COLO668 (cell line): ENCODE data around the gene PRAC1.

Source experiments
- DNase-seq: peaks from one replicate; lab custom pipeline; 2025; ENCODE audit not compliant: unreplicated experiment; lab: John Stamatoyannopoulos, UW

The PRAC1 gene

DNA sequence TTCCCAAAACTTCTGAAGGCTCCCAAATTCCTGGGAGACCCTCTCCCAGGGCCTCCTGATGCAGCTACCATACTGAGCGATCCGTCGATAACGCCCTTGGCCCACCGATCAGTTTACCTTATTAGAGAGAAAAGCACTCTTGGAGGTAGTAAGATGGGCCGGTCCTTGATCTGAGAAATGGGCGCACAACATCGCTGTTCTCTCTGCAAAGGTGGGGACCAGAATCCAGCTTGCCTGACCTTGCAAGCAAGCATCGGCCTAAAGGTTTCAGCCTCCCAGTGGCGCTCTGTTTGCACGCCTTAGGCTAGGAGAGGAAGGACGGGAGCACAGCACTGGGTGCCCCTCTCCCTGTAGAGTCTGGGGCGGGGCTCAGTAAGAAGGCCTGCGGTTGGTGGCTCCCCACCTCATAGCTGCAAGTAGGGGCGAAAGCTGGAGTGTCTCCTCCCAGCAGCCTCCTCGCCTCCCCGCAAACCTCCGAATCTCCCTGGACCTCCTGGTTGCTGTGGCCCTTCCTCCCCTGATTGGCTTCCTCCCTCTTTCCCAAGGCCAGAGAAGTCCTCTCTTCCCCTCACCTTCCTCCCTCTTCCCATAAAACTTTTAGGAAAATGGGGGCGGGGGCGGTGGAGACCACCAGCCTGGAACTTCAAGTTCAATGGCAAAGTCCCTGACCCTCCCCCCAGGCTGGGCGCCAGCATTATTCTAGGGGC is at the start of gene PRAC1:
TSS of gene PRAC1 (minus strand) at position 318 of the 707 bp plus-strand sequence. CDS start at position 192, 126 bp downstream.
- DNase-seq: no peak

GRCh38 chr17:48770954-48771353 is 48.6 kb upstream of the PRAC1 start:
- DNase-seq: no peak

GRCh38 chr17:48769009-48769675 is 46.8 kb upstream of the PRAC1 start:
- DNase-seq: no peak

- no peak for DNase-seq
These were observed 45.0 kb upstream of the PRAC1 start for GRCh38 chr17:48767263-48767774.

DNA sequence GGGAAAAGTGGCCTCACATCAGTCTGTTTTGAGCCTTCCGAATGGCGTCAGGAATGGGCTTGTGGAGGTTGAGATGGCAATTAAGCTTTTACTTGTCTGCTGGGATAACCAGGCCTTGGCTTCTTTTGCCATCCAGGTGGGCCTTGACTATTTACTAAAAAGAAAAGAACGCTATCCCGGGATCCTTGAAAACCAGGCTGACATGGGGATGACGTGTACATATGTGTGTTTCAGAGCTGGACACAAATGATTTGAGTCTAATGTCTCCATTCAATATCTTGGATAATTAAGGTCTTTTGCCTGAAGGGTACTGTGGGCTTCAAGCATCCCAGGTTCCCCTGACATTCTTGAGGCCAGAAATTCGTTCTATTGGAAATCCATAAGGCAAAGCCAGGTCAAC is 38.8 kb upstream of the PRAC1 start:
- no peak for DNase-seq

- no peak for DNase-seq
These were observed 38.1 kb upstream of the PRAC1 start for GRCh38 chr17:48760411-48760810.

- no peak for DNase-seq
These were observed 37.0 kb upstream of the PRAC1 start for GRCh38 chr17:48759288-48759687.

GRCh38 chr17:48757524-48757961 is 35.2 kb upstream of the PRAC1 start:
- DNase-seq: no peak

GRCh38 chr17:48756830-48757251 is 34.5 kb upstream of the PRAC1 start:
- no peak for DNase-seq

DNA sequence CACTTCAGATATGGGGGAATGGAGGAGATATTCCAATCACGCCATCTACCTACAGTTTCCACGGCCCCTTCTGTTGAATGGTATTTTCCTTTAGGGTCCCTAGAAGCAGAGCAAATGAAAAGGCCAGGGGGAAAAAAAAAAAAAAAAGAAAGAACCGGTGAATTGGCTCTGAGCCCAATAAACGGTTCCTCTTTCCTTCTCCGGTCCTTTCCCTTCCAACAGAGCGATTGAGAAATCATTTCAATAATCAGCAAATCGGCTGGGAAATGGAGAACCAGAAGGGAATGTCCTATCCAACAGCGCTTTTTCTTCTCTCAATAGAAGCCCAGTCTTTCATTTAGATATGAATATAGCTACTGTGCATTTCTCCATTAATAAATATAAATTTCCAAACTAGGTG is 33.0 kb upstream of the PRAC1 start:
- DNase-seq: no peak

DNA sequence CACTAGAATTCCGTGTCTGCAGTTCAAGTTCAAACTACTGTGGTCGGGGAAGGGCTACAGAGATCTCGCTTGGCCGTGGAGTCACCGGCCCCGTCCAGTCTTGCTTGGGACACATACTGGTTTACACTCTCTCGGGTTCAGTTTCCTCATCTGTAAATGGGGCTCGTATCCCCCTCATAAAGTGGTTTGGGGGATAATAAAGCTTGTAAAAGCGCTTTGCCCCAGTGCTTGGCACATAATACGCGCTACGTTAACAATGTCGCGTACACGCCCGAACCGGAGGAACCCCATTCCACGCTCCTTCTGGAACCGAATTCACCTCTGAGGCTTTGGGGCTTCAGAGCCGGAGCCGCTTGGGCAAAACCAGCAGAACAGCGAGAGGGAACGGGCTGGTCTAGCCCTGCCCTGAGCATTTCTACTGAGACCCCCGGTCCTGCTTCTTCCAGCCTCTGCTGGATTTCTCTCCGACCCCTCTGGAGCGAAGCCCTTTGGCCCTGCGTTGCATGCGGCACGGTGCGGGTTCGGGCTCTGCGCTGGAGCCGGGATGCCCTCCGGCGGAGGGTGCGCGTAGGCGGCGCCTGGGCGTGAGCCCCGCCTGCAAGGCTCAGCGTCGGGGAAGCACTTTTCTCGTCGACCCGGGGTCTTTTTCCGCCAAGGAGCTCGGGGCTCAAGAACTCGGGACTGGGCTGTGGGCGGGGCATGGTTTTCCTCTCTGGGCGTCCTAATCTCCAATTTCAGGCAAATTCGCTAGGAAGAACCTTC is 32.4 kb upstream of the PRAC1 start:
- no peak for DNase-seq

GRCh38 chr17:48753794-48754499 is 31.6 kb upstream of the PRAC1 start:
- DNase-seq: no peak

- DNase-seq: no peak
These were observed 30.3 kb upstream of the PRAC1 start for GRCh38 chr17:48752399-48753288.

DNA sequence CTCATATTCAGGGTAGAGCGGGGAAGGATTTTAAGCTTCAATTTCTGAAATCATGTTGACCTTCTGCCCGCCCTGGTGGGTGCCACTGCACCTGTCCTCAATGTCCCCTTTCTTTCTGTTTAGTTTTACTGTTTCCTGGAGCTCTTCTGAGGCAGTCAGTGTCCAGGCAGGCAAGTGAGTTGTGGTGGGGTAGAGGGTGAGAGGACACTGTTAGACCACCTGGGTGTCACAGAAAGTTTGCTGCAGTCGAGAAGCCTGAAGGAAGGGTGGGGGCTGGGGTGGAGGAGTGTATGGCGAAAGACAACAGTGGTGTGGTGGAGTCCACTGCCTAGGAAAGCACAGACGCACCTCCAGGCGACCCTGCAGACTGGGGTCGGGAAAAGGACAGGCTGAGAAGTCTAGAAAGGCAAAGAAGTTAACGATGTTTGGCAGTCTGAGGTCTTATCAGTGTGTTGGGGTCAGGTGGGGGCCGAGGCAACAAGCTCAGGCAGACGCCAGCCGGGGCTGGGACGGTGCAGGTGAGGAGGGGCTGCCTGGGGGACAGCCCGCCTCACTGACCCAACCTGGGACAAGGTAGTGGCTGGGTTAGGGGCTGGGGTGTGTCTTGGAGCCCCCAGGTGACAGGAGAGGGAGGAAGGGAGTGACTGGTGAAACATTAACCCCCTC is 29.5 kb upstream of the PRAC1 start:
- DNase-seq: no peak

- no peak for DNase-seq
These were observed 28.9 kb upstream of the PRAC1 start for GRCh38 chr17:48751172-48751571.

GRCh38 chr17:48749621-48750553 is 27.6 kb upstream of the PRAC1 start:
- DNase-seq: no peak

DNA sequence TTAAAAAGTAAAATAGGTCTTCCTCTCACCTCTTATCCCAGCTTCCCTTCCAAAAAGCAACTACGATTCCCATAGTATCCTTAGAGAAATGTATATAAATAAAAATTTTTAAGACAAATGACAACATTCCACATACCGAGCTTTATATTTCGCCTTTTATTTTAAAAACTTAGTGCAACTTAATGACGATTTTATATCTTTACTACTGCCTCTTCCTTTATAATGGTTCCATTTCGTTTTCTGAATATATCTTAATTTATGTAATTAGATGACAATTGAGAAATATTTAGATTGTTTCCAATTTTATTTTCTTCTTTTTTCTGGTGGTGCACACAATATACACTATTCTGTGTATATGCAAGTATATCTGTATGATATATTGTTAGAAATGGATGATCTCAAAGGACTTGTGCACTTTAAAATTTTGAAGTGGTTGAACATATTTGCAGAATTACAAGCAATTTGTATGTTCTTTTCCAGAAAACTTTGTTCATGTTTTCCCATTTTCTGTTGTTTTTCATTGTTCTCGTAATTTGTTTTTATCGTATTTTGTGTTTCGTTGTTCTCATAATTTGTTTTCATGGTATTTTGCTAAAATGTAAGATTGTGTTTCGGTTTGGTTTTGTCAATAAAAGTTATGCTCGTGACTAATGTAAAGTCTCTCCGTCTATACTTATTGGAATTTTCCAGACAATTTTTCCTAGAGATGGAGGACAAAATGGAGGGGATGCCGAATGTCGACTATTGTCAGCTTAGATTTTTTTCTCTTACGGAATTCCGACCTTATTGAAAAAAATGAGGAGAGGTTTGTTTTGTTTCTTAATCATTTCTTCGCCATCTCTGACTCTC is 26.6 kb upstream of the PRAC1 start:
- no peak for DNase-seq
